Fibroblast of mammary gland (primary cell): Measurements from ENCODE around the gene HHAT.

ENCODE experiments used
- DNase-seq: peaks from one replicate; pipeline ENCODE4 v3.0.0-alpha.2; 2010; ENCODE audit warnings: low read depth
- H3K4me3 ChIP-seq: 2 replicates; pipeline ENCODE4 v1.5.1; 2011; ENCODE audit warnings: low read depth, mild to moderate bottlenecking, low read length, moderate library complexity; ENCODE audit not compliant: control insufficient read depth
- TF ChIP-seq, protein P1 (sequence below): conservative IDR thresholded peaks from 2 replicates; pipeline ENCODE4 v1.5.1; 2011; ENCODE audit warnings: low read depth, low read length, inconsistent platforms; ENCODE audit not compliant: control insufficient read depth, insufficient read depth

The HHAT gene

DNA sequence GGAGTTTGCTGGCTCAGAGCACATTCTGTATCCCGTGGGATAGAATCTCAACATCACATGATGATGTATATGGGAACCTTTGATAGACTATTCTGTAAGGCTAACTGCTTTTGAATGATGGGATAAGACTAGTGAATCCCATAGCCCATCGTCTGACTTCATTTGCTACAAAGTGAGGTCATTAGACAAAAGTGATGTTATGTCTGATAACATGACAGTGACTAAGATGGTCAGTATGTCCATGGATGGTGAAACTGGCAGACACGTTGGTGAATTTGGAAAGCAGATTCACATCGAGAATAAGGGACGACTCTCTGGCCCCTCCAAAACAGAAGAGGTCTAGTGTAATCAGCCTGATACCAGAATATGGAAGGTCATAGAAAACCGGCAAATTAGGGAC, 108.4 kb downstream of the HHAT start:
- TF ChIP-seq, protein P1, sequence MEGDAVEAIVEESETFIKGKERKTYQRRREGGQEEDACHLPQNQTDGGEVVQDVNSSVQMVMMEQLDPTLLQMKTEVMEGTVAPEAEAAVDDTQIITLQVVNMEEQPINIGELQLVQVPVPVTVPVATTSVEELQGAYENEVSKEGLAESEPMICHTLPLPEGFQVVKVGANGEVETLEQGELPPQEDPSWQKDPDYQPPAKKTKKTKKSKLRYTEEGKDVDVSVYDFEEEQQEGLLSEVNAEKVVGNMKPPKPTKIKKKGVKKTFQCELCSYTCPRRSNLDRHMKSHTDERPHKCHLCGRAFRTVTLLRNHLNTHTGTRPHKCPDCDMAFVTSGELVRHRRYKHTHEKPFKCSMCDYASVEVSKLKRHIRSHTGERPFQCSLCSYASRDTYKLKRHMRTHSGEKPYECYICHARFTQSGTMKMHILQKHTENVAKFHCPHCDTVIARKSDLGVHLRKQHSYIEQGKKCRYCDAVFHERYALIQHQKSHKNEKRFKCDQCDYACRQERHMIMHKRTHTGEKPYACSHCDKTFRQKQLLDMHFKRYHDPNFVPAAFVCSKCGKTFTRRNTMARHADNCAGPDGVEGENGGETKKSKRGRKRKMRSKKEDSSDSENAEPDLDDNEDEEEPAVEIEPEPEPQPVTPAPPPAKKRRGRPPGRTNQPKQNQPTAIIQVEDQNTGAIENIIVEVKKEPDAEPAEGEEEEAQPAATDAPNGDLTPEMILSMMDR, result no peak
- H3K4me3 ChIP-seq, result no peak overlapping the region
- DNase-seq, result no peak

DNA sequence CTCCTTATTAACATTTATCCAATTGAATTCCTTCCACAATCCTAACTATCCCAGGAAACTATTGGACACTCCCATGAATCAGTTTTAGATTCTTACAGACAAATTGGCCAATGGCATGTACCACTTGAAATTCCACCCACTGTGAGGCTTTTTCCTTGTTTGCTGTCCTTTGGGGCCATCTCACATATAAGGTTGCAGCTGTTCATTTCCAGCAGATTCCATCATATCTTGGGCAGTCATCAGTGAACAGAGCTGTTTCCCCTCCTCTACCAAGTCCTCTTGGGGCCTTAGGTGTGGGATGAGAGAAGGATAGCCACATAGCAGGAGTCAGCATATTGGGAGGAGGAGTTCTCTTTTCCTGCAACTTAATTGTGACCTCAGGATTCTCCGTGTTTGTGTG, 109.1 kb downstream of the HHAT start:
- no peak for DNase-seq
- H3K4me3 ChIP-seq, result no peak overlapping the region
- TF ChIP-seq, protein P1, result no peak

DNA sequence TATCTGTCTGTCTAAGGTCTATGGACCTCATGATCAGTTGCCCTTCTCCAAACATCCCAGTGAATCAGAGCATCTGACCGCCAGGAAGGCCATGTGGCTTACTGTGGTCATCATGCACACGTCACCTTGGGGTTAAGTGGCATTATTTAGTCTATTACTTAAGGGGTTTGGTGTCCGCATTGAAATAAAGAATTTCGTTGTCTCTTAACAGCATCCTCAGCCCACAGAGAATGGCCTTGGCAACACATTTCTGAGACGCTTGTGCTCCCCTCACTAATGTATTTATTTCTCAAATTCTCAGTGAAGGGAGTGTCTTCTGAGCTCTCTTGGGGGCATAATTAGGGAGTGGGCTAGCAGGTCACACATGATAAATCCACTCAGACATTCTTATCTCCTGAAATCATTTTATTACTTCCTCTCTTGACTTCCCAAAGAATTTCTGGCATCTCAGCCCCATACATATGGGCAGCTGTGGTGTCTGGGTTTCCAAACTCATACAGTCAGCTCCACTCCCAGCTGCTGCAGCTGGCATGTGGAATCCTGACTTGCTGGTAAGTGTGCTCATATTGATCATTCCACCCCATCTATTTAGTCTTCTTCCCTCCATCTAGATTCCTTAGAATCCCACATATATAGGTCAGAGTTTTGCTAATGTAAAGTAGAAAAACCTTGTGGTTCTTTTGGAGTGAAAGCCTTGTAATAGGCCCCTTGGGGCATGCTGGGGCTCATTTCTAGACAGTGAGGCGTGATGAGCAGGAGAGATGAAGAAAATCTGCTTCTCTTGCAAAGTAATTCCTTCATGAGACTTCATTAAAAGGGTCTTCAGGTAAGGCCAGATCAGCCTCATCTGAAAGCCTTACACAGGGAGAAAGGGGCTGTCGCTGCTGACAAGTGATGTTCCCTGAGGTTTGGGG, 110.5 kb downstream of the HHAT start:
- H3K4me3 ChIP-seq, result no peak overlapping the region

DNA sequence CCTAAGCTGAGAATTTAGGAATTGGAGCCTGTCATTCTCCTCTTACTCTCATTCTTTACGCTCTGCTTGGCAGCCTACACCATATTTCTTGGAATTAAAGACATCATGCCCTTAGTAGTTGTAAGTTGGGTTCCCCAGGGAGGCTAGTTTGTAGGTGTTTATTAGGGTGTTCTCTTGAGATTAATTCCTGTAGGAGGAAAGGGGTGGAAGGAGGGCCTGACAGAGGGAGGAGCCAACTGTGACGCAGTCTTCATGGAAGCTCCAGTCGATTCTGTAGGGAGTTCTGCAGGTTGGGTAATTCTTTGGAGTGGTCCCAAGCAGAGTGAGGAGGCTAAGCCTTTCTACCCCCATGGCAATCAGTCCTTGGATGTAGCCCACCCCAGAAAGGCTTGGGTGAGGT, 111.4 kb downstream of the HHAT start:
- H3K4me3 ChIP-seq, result no peak overlapping the region
- DNase-seq, result peak; percentile 10
- TF ChIP-seq, protein P1, result no peak

More for the DNA sequence above, 110.5 kb downstream of the HHAT start:
- TF ChIP-seq, protein P1, result no peak
- peak; percentile 93 for DNase-seq

DNA sequence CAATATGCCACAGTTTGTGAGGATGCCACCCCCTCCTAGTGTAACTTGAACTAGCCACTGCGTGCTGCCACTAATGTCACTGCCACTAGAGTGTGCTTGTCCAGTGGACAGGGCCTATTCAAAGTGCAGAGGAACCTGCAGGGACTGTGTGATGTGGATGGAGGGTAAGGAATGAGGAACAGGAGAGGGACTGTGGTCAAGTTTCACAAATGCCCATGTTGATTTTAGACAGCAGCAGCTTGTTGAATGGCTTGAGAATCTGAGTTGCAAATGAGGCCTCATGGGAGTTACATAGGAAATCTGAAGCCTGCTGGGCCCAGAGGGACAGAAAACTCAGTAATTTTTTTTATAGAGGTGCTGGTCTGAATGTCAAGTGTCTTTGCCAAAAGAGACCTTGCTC, 112.3 kb downstream of the HHAT start:
- H3K4me3 ChIP-seq, result no peak overlapping the region
- TF ChIP-seq, protein P1, result no peak
- DNase-seq, result no peak

DNA sequence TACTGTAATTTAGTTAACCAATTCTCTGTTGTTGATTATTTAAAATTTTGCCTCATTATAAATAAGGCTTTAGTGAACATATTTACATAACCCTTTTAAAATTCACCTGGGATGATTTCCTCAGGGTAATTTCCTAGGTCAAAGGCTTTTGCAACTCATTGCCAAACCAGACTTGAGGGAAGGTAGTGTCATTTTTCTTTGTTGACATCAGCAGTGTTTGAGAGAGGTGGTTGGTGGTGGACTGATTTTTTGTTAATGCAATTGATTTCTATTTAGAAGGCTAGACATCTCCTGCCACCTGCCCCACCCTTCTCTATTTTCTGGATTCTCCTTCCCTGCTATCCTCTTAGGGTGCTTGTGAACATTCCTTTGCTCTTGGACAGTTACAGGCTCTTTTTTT, 116.8 kb downstream of the HHAT start:
- no peak overlapping the region for H3K4me3 ChIP-seq
- TF ChIP-seq, protein P1, result no peak
- no peak for DNase-seq
